ENCODE results near the gene YPEL4.

The YPEL4 gene

DNA sequence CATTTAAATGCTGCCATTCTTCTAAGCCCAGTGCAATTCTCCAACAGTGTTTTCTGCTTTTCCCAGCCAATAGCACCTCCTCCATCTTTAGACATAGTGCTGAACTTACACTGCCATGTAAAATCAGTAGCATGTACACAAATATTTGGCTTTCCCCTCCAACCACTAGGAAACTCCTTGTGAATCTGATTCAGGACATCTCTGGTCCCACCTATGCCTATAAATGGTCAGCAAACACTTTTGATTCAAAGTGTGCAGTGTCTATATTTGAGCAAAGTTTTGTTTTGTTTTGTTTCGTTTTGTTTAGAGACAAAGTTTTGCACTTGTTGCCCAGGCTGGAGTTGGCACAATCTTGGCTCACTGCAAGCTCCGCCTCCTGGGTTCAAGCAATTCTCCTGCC, 24.8 kb downstream of the YPEL4 start:
- Histone ChIP-seq H2AFZ (ENCODE audit: low read depth, low read length) (no peak overlapping the region), H3K4me1 (ENCODE audit: control insufficient read depth, insufficient read depth, low read depth, low read length) (no peaks in the 10 kb centered on the region), H3K9me3 (ENCODE audit: control insufficient read depth, low read length) (no peaks in the 10 kb centered on the region), H2BK120ac (ENCODE audit: low read depth, low read length) (no peak overlapping the region), H3K9ac (ENCODE audit: low read length) (no peak overlapping the region), H3K27ac (ENCODE audit: low read length, poor library complexity, severe bottlenecking) (no peak overlapping the region), H2AK5ac (ENCODE audit: low read length, severe bottlenecking) (no peak overlapping the region), H3K36me3 (ENCODE audit: control insufficient read depth in 1 of 2, insufficient read depth in 2 of 2, low read depth in 1 of 2, low read length in 2 of 2) (peaks cover 0 to under 1% of the 10 kb centered on the region in 2 experiments), H2BK12ac (ENCODE audit: low read length in 2 of 2) (no peak overlapping the region), H3K14ac (ENCODE audit: low read length in 2 of 2) (no peak overlapping the region), H4K8ac (ENCODE audit: low read length) (no peak overlapping the region), H3K27me3 (ENCODE audit: control insufficient read depth in 1 of 2, insufficient read depth in 1 of 2, low read length in 2 of 2) (no peaks in the 10 kb centered on the region), H3K4ac (ENCODE audit: low read depth in 1 of 2, low read length in 2 of 2) (no peak overlapping the region), H4K91ac (ENCODE audit: low read length) (no peak overlapping the region), H3K4me2 (ENCODE audit: low read length, poor library complexity, severe bottlenecking) (no peak overlapping the region), H3K79me1 (replicated peaks; ENCODE audit: low read length, poor library complexity, severe bottlenecking) (no peaks in the 10 kb centered on the region), H3K23ac (ENCODE audit: low read length in 2 of 2) (no peak overlapping the region), H3K18ac (ENCODE audit: low read depth in 1 of 2, low read length in 2 of 2) (no peak overlapping the region), H3K4me3 (ENCODE audit: insufficient read depth in 1 of 2, low read depth in 1 of 2, low read length in 2 of 2) (no peak overlapping the region), H2BK15ac (ENCODE audit: low read depth, poor library complexity, severe bottlenecking) (no peak overlapping the region), H2BK5ac (ENCODE audit: low read depth, low read length, poor library complexity, severe bottlenecking) (no peak overlapping the region)
- DNase-seq, result no peak
- 100% methylated on average over 1 of the region's 2 CpGs for WGBS

DNA sequence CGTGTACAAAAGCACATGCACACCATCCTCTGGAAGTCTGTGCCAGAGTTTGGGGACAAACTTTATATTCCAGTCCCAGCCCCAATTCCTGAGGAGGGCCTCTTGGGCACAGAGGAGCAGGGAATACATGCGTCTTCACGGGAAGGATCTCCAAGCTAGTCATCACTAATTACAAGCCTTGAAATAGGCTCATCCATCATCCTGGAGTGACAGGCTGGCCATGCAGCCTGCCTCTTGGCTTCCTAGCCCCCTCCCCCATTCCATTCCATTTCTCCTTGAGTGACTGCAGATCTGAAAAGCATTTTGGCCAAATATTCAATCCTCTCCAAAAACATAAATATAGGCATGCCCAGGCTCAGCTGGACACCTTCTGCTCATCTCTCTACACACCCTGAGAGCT, 27.4 kb downstream of the YPEL4 start:
- Histone ChIP-seq H3K36me3 (ENCODE audit: control insufficient read depth in 1 of 2, insufficient read depth in 2 of 2, low read depth in 1 of 2, low read length in 2 of 2) (peaks cover 0 to 8% of the 10 kb centered on the region in 2 experiments), H2BK5ac (ENCODE audit: low read depth, low read length, poor library complexity, severe bottlenecking) (no peak overlapping the region), H4K91ac (ENCODE audit: low read length) (no peak overlapping the region), H2AK5ac (ENCODE audit: low read length, severe bottlenecking) (no peak overlapping the region), H2BK15ac (ENCODE audit: low read depth, poor library complexity, severe bottlenecking) (no peak overlapping the region), H2AFZ (ENCODE audit: low read depth, low read length) (no peak overlapping the region), H3K4me2 (ENCODE audit: low read length, poor library complexity, severe bottlenecking) (no peak overlapping the region), H3K14ac (ENCODE audit: low read length in 2 of 2) (no peak overlapping the region), H3K4me1 (ENCODE audit: control insufficient read depth, insufficient read depth, low read depth, low read length) (no peaks in the 10 kb centered on the region), H3K23ac (ENCODE audit: low read length in 2 of 2) (no peak overlapping the region), H3K27ac (ENCODE audit: low read length, poor library complexity, severe bottlenecking) (no peak overlapping the region), H3K9me3 (ENCODE audit: control insufficient read depth, low read length) (peaks cover 5% of the 10 kb centered on the region), H3K18ac (ENCODE audit: low read depth in 1 of 2, low read length in 2 of 2) (no peak overlapping the region), H3K9ac (ENCODE audit: low read length) (no peak overlapping the region), H3K79me1 (replicated peaks; ENCODE audit: low read length, poor library complexity, severe bottlenecking) (no peaks in the 10 kb centered on the region), H3K4ac (ENCODE audit: low read depth in 1 of 2, low read length in 2 of 2) (no peak overlapping the region), H2BK12ac (ENCODE audit: low read length in 2 of 2) (no peak overlapping the region), H2BK120ac (ENCODE audit: low read depth, low read length) (no peak overlapping the region), H3K4me3 (ENCODE audit: insufficient read depth in 1 of 2, low read depth in 1 of 2, low read length in 2 of 2) (no peak overlapping the region), H3K27me3 (ENCODE audit: control insufficient read depth in 1 of 2, insufficient read depth in 1 of 2, low read length in 2 of 2) (no peaks in the 10 kb centered on the region), H4K8ac (ENCODE audit: low read length) (no peak overlapping the region)
- DNase-seq, result no peak
- WGBS, result 11% methylated on average over 3 of the region's 3 CpGs

DNA sequence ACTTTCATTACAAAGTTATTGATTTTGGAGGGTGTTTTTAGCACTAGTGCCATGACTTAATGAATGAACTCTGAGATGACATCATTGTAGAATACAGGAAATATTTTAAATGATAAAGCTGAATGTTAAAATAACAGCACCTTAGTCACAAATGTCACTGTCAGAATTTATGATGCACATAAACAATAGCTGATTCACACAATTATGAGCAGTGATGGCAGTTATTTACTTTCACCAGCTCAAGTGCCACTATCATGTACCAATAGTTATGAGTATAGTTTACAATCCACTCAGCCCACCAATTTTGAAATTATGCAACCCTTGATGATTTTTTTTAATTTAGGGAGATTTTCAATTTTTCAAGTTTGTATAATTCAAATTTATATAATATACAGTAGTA, 29.2 kb downstream of the YPEL4 start:
- no peak overlapping the region for H4K8ac ChIP-seq (ENCODE audit: low read length)

DNA sequence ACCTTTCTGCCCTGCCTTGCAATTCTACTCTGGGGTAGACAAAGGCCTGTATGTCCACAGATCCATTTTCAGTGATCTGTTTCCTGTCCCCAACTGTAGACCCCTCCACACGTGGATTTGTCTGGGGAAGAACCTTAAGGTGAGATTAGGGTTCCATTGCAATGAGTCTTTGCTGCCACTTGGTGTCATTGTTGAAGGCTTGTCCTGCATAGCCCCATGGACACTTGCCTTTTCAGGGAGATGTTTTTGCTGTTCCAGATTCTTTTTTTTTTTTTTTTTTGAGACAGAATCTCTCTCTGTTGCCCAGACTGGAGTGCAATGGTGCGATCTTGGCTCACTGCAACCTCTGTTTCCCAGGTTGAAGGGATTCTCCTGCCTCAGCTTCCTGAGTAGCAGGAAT, 30.4 kb downstream of the YPEL4 start:
- H2BK120ac ChIP-seq (ENCODE audit: low read depth, low read length), result no peak overlapping the region
- no peak overlapping the region for H3K23ac ChIP-seq (ENCODE audit: low read length in 2 of 2)
- no peak for DNase-seq
- H3K4me2 ChIP-seq (ENCODE audit: low read length, poor library complexity, severe bottlenecking), result no peak overlapping the region
- H3K4ac ChIP-seq (ENCODE audit: low read depth in 1 of 2, low read length in 2 of 2), result no peak overlapping the region
- H3K4me1 ChIP-seq (ENCODE audit: control insufficient read depth, insufficient read depth, low read depth, low read length), result no peaks in the 10 kb centered on the region
- H4K8ac ChIP-seq (ENCODE audit: low read length), result no peak overlapping the region
- H2AK5ac ChIP-seq (ENCODE audit: low read length, severe bottlenecking), result no peak overlapping the region
- peaks cover 2 to 27% of the 10 kb centered on the region in 2 experiments for H3K36me3 ChIP-seq (ENCODE audit: control insufficient read depth in 1 of 2, insufficient read depth in 2 of 2, low read depth in 1 of 2, low read length in 2 of 2)
- no peaks in the 10 kb centered on the region for H3K27me3 ChIP-seq (ENCODE audit: control insufficient read depth in 1 of 2, insufficient read depth in 1 of 2, low read length in 2 of 2)
- no peak overlapping the region for H4K91ac ChIP-seq (ENCODE audit: low read length)
- H3K27ac ChIP-seq (ENCODE audit: low read length, poor library complexity, severe bottlenecking), result no peak overlapping the region
- 76% methylated on average over 2 of the region's 2 CpGs for WGBS
- no peak overlapping the region for H3K14ac ChIP-seq (ENCODE audit: low read length in 2 of 2)
- no peak overlapping the region for H3K9ac ChIP-seq (ENCODE audit: low read length)
- H3K9me3 ChIP-seq (ENCODE audit: control insufficient read depth, low read length), result peaks cover 5% of the 10 kb centered on the region
- H2AFZ ChIP-seq (ENCODE audit: low read depth, low read length), result no peak overlapping the region
- H2BK12ac ChIP-seq (ENCODE audit: low read length in 2 of 2), result no peak overlapping the region
- no peaks in the 10 kb centered on the region for H3K79me1 ChIP-seq (replicated peaks; ENCODE audit: low read length, poor library complexity, severe bottlenecking)
- H3K4me3 ChIP-seq (ENCODE audit: insufficient read depth in 1 of 2, low read depth in 1 of 2, low read length in 2 of 2), result no peak overlapping the region
- no peak overlapping the region for H2BK15ac ChIP-seq (ENCODE audit: low read depth, poor library complexity, severe bottlenecking)
- no peak overlapping the region for H2BK5ac ChIP-seq (ENCODE audit: low read depth, low read length, poor library complexity, severe bottlenecking)
- no peak overlapping the region for H3K18ac ChIP-seq (ENCODE audit: low read depth in 1 of 2, low read length in 2 of 2)

More for the DNA sequence above, 29.2 kb downstream of the YPEL4 start:
- Histone ChIP-seq H3K79me1 (replicated peaks; ENCODE audit: low read length, poor library complexity, severe bottlenecking) (no peaks in the 10 kb centered on the region), H3K4ac (ENCODE audit: low read depth in 1 of 2, low read length in 2 of 2) (no peak overlapping the region), H2AFZ (ENCODE audit: low read depth, low read length) (no peak overlapping the region), H3K18ac (ENCODE audit: low read depth in 1 of 2, low read length in 2 of 2) (no peak overlapping the region), H2BK12ac (ENCODE audit: low read length in 2 of 2) (no peak overlapping the region), H2AK5ac (ENCODE audit: low read length, severe bottlenecking) (no peak overlapping the region), H3K4me3 (ENCODE audit: insufficient read depth in 1 of 2, low read depth in 1 of 2, low read length in 2 of 2) (no peak overlapping the region), H2BK5ac (ENCODE audit: low read depth, low read length, poor library complexity, severe bottlenecking) (no peak overlapping the region), H3K9me3 (ENCODE audit: control insufficient read depth, low read length) (peaks cover 5% of the 10 kb centered on the region), H3K36me3 (ENCODE audit: control insufficient read depth in 1 of 2, insufficient read depth in 2 of 2, low read depth in 1 of 2, low read length in 2 of 2) (peaks cover 0 to 16% of the 10 kb centered on the region in 2 experiments), H3K4me2 (ENCODE audit: low read length, poor library complexity, severe bottlenecking) (no peak overlapping the region), H2BK15ac (ENCODE audit: low read depth, poor library complexity, severe bottlenecking) (no peak overlapping the region), H2BK120ac (ENCODE audit: low read depth, low read length) (no peak overlapping the region), H3K27me3 (ENCODE audit: control insufficient read depth in 1 of 2, insufficient read depth in 1 of 2, low read length in 2 of 2) (no peaks in the 10 kb centered on the region), H3K9ac (ENCODE audit: low read length) (no peak overlapping the region), H3K14ac (ENCODE audit: low read length in 2 of 2) (no peak overlapping the region), H4K91ac (ENCODE audit: low read length) (no peak overlapping the region), H3K27ac (ENCODE audit: low read length, poor library complexity, severe bottlenecking) (no peak overlapping the region), H3K4me1 (ENCODE audit: control insufficient read depth, insufficient read depth, low read depth, low read length) (no peaks in the 10 kb centered on the region), H3K23ac (ENCODE audit: low read length in 2 of 2) (no peak overlapping the region)
- DNase-seq, result no peak

All from mesenchymal stem cell (in vitro differentiated cells and primary cell).